NCI-H2171 (cell line): ENCODE results near the gene YTHDF1.
"Not testable (repeated sequence)": the region's sequence is repeated elsewhere in the genome, so short reads cannot be mapped to it uniquely, and the experiment has no call there.

Source experiments
- DNase-seq: peaks from one replicate; lab custom pipeline; 2025; lab: John Stamatoyannopoulos, UW

The YTHDF1 gene

DNA sequence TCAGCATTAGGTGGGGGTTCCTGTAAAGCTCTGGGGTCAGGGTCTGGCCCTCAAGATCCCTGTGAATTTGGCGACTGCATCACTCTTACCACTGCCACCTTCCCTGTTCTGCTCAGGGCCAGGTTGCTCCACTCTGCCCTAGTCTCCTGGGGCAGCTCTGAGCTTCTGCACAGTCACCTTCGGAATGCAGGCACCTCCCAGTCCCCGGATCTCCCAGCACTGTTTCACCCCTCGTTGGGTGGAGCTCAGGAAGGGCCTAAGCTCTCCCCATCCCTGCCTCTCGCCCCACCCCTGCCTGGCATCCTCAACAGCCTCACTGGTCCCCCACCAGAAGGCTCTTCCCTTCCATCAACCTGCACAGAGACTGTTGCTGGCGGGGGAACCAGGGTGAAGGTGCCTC lies 46.2 kb downstream of the YTHDF1 start:
- DNase-seq, result no peak

DNA sequence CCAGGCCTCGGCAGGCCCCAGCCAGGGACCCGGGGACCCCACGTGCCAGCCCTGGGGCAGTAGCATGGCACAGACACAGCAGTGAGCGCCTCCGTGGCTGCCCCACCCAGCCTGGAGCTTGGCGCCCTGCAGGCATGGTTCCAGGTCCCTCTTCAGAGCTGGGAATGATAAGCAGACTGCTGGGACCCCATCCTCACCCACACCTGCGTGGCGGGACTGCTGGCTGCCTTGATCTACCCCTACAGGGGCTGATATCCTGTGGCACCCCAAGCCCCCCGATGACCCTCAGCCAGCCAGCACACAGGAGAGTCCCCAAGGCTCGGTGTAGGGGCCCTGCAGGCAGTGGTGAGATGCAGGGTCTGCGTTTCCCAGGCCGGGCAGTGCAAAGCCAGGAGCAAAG lies 47.1 kb downstream of the YTHDF1 start:
- DNase-seq, result no peak

- no peak for DNase-seq
Observed at GRCh38 chr20:63167918-63168520, 47.9 kb downstream of the YTHDF1 start.

- no peak for DNase-seq
Observed at GRCh38 chr20:63167026-63167917, 48.7 kb downstream of the YTHDF1 start.

DNA sequence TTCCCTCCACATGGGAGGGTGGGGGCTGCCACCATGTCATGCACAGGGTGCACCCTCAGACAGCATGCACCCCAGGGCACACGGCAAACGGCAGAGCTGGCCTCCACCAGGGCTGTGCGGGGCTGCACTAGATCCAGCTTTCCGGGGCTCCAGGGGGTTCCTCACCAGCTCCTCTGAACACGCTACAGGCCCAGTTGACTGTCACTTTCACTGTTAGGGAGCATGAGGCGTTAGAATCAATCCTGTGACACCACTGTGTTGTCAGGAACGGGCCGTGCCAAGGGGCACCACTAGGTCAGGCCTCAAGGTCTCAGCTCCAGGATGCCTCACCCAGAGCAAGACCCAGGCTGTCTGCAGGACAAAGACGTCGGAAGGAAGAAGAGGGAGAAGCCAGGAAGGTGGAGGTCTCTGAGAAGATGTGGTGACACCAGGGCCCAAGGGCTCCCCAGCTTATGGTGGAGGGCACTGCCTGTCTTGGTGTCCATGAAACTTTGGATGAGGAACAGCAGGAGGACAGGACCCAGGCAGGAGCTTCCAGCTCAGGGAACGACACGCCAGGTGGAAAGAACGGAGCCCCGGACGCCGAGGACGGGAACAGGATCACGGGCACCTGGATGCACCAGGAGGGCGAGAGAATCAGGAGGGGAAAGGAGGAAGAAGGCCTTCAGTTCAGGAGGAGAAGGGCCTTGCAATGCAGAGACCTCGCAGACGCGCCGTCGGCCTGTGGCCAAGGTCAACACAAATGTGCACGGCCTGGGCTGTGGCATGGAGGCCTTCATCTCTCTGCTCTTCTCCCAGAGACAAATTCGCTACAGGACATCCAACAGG lies 49.5 kb downstream of the YTHDF1 start:
- no peak for DNase-seq

GRCh38 chr20:63165356-63166192 lies 50.4 kb downstream of the YTHDF1 start:
- no peak for DNase-seq

DNA sequence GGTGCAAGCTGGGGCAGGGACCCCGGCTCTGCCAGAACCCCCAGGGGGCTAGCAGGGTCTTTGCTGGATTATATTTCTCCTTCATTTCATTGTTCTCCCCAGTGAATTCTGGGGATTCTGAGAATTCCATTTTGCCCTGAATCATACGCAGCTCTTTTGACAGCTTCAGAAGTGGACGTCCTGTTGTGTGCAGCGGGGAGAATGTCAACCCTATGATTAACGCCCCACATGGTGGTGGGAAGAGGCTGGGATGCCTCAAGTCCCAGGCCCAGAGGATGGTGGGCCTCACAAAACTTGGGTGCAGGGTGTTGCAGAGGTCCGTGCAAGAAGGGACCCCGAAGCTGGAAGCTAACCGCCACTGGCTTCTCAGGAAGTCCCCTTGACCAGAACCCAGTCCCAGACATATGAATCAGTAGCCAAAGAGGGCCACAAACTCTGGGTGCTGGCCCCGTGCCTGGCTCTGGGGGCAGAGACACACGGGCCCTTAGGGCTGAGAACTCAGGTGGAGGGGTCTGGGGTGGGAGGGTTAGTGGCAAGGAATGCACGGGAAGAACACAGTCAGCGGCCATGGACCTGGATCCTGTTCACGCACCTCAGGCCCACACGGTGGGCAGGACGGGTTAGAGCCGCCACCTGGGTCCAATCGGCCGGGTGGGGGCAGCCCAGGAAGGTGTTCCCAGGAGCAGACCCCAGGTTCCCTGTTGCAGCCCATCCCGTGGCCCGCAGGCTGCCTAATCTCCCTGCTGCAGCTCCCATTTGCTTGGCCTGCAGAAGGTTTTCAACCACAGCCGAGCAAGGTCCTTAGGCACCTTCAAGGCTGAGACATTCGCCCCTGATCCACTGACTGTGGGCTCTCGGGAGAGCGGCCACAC lies 51.2 kb downstream of the YTHDF1 start:
- no peak for DNase-seq

DNA sequence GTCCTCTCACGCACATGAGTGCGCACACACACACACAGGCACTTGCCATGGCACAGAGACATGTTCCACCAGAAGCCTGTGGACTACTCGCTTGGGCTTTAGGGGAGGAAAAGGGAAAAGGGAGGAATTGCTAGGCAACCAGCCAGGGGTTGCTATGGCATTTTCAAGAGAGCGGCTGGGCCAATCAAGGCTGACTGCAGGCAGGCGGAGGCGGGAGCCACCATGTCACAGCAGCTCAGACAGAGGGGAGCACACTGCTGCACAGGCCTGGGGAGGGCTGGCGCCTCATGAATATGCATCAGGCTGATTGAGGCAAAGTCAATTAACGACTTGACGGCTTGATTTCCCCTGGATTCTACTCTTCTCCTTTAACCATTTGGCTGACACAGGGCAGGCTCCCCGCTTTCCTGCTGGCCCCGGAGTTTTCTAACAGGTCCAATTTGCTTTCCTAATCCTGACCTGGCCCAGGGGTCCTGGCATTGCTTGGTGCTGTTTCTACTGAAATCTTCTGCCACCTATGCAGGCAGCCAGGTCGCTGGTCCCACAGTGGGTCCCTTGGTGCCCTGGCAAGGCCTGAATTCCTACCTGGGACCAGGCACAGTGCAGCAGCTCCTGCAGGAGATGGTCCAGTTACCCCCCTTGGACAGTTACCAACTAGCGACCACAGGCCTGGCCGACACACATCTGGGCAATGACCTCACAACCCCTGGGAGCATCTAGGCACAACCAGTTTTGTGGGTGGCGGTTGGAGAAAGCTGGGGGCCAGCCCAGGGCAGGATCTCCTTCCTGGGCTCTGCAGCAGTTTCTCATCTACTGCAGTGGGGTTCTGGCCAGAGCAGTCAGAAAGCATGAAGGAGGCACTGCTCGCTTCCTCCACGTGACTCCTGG lies 52.1 kb downstream of the YTHDF1 start:
- DNase-seq, result no peak

DNA sequence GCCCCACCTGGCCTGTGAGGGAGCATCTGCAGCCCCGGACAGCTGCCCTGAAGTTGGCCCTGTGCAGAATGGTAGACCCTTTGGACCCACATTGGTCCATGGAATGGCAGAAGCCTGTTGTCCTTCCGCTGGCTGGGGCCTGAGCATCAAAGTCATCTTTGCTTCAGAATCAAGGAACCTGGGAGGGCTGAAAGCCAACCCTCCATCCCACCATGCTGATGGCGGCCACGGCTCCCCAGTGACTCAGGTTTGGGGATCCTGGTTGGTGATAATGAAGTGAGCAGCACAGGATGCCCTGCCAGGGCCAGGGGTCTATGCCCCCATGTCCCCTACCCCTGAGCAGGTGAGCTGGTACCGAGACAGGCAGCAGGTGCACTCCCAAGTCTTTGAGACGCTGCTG lies 52.8 kb downstream of the YTHDF1 start:
- DNase-seq, result no peak

GRCh38 chr20:63162206-63162795 lies 53.6 kb downstream of the YTHDF1 start:
- DNase-seq, result no peak

DNA sequence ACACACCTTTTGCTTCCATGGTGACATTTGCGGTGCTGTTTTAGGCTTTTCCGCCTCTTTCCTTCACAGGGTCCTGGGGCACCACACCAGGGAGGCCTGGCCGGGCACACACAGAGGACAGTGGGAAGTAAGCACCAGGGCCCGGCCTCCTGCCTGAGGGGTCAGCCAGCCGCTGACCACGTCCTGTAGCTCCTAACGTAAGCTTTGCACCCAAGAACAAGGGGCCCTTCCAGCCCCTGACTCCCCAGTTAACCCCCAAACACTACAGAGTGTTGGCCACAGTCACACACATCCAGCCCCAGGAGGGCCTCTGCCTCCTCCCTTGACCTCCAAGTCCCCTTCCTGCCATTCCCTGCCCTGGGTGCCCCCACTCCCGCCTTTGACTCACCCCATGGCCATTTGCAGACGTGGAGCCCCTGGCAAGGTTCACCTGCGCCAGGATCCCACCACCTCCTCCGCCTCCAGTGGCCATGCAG lies 54.7 kb downstream of the YTHDF1 start:
- no peak for DNase-seq

DNA sequence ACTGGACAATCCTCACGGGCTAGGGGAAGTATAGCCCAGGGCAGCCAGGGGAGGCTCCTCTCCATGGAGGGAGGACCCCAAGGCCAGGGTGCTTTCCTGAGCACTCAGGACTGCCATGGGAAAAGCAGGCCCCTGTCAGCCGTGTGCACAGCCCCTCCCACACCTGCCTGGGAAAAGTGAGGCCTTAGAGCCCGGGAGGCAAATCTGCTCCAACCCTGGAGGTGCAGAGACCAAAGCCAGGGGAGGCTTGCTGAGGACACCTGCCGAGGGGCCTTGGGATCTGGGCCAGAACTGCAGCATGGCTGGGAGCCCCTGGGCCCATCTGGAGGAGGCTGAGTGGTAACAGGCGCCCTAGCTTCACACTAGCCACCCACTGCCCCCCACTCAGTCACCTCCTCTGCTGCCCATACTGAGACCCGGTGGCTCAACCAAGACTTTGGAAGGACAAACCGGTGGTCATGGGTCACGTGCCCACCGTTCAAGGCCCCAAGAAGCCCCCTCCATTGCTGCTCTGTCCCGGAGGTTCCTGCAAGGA lies 55.2 kb downstream of the YTHDF1 start:
- no peak for DNase-seq

- no peak for DNase-seq
Observed at GRCh38 chr20:63159826-63160640, 55.9 kb downstream of the YTHDF1 start.

DNA sequence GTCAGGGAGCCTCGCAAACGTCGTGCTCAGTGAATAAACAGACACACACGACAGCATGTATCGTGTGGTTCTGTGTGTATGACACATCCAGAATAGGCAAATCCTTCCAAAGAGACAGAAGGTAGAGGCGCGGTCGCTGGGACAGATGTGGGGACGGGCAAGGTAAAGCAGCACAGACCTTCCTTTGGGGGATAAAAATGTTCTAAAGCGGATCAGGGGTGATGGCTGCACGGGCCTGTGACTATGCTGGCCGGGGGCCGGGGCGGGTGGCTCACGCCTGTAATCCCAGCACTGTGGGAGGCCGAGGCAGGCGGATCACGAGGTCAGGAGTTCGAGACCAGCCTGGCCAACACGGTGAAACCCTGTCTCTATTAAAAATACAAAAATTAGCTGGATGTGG lies 56.7 kb downstream of the YTHDF1 start:
- not testable (repeated sequence) for DNase-seq

- no peak for DNase-seq
Observed at GRCh38 chr20:63158845-63159244, 57.1 kb downstream of the YTHDF1 start.

DNA sequence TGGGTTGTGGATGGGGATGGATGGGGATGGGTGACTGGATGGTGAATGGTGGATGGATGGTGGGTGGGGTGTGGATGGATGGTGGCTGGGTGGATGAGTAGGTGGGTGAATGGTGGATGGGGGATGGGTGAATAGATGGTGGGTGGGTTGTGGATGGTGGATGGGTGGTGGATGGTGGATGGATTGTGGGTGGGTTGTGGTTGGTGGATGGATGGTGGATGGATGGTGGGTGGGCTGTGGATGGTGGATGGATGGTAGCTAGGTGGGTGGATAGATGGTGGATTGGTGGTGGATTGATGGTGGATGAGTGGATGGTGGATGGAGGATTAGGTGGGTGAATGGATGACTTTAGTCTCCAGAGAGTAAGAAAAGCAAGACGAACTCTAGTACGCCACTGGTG lies 57.6 kb downstream of the YTHDF1 start:
- no peak for DNase-seq

DNA sequence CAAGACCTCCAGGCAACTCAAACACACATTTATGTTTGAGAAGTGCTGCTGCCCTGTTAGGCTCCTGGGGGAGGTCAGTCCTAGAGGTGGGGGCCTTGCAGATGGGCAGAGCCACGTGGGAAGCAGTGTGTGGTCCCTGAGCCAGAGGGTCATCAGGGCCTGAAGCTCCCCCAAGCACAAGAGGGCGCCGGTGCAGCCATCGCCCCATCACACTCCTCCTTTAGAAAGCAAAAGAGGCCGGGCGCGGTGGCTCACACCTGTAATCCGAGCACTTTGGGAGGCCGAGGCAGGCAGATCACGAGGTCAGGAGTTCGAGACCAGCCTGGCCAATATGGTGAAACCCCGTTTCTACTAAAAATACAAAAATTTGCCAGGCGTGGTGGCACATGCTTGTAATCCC lies 58.5 kb downstream of the YTHDF1 start:
- DNase-seq, result not testable (repeated sequence)

- DNase-seq, result no peak
Observed at GRCh38 chr20:63156221-63156671, 59.7 kb downstream of the YTHDF1 start.
